Fibroblast of villous mesenchyme (primary cell): Measurements from ENCODE around the gene PLXDC1. TPM values are rescaled to one million over a fixed set of nuclear protein-coding genes. Genes with fewer than 3 reads are reported as not detected.
A peak's percentile ranks its signal among the peaks of the same experiment; 100 is the strongest.
"Not testable (repeated sequence)": the region's sequence is repeated elsewhere in the genome, so short reads cannot be mapped to it uniquely, and the experiment has no call there.

Experiments
- DNase-seq: peaks from one replicate; pipeline ENCODE4 v3.0.0-alpha.2; 2010; ENCODE audit warnings: low read depth
- H3K4me3 ChIP-seq: 2 replicates; pipeline ENCODE4 v1.5.1; 2011; ENCODE audit warnings: low read depth, mild to moderate bottlenecking, low read length
- CTCF ChIP-seq: IDR thresholded peaks from 2 replicates; pipeline ENCODE4 v1.5.1; 2012; ENCODE audit warnings: low read depth, mild to moderate bottlenecking, low read length; ENCODE audit not compliant: insufficient read depth
- total RNA-seq: library from RNA; depleted of rRNA; stranded (reverse); fragments of >200 nt; gene quantifications from 2 replicates; pipeline ENCODE4 v1.2.3, GENCODE V29; 2012

The PLXDC1 gene
- total RNA-seq, 1 donor, result 0.43 TPM

- no peak for DNase-seq
- H3K4me3 ChIP-seq, result no peak overlapping the region
- TF ChIP-seq CTCF, result no peak
Measured at GRCh38 chr17:39063681-39064069, 87.8 kb downstream of the PLXDC1 start.

GRCh38 chr17:39062846-39063680 is 88.4 kb downstream of the PLXDC1 start:
- TF ChIP-seq CTCF, result no peak
- no peak overlapping the region for H3K4me3 ChIP-seq
- DNase-seq, result peak; percentile 66

- TF ChIP-seq CTCF, result no peak
- no peak for DNase-seq
- no peak overlapping the region for H3K4me3 ChIP-seq
Measured at GRCh38 chr17:39058524-39058923, 92.9 kb downstream of the PLXDC1 start.

- H3K4me3 ChIP-seq, result peak overlapping the region; percentile 81
- no peak for TF ChIP-seq CTCF
- no peak for DNase-seq
Measured at GRCh38 chr17:39057701-39058206, 93.7 kb downstream of the PLXDC1 start.

GRCh38 chr17:39054111-39054645 is 97.3 kb downstream of the PLXDC1 start:
- peak; percentile 58 for DNase-seq

GRCh38 chr17:39052423-39052822 is 99.0 kb downstream of the PLXDC1 start:
- not testable (repeated sequence) for DNase-seq, H3K4me3 ChIP-seq

More at GRCh38 chr17:39054111-39054645, 97.3 kb downstream of the PLXDC1 start:
- no peak for TF ChIP-seq CTCF
- H3K4me3 ChIP-seq, result no peak overlapping the region

GRCh38 chr17:39051001-39051585 is 100.3 kb downstream of the PLXDC1 start:
- no peak for TF ChIP-seq CTCF
- H3K4me3 ChIP-seq, result no peak overlapping the region
- no peak for DNase-seq
